ENCODE results near the gene TIE1. TPM values are rescaled to one million over a fixed set of nuclear protein-coding genes. Genes with fewer than 3 reads are reported as not detected.
A peak's percentile ranks its signal among the peaks of the same experiment; 100 is the strongest.

TIE1 gene
- 0.10 TPM for total RNA-seq (2013)
- polyA plus RNA-seq = under 1 TPM in 1 of 3 donors, not detected in 2; 0.16 TPM
- polyA minus RNA-seq = 0.24 and 0.28 TPM in 2 replicates
- 0 to 1.8 (median 0.20) reads per million in 11 experiments for total RNA-seq

- H3K27ac ChIP-seq (ENCODE audit: low read depth in 1 of 2, low read length in 2 of 2) = no peak within 1 kb of the TSS
- H3K4me3 ChIP-seq (replicated peaks in 1 of 3; ENCODE audit: low read depth in 2 of 3, low read length in 3 of 3) = no peak within 1 kb of the TSS
- no peaks in the 10 kb centered on the region for H3K9me3 ChIP-seq (replicated peaks in 1 of 2; ENCODE audit: control insufficient read depth in 1 of 2, insufficient read depth in 1 of 2, low read length in 2 of 2)
- peaks cover 0 to 5% of the 10 kb centered on the region in 2 donors for H3K4me1 ChIP-seq (ENCODE audit: control insufficient read depth in 1 of 2, insufficient read depth in 2 of 2, low read length in 2 of 2)
- peaks cover 8% of the 10 kb centered on the region for H3K4me1 Mint-ChIP-seq
- no peaks in the 10 kb centered on the region for H3K36me3 Mint-ChIP-seq
- no peak for DNase-seq
- no peak for TF ChIP-seq CTCF (IDR thresholded peaks at IDR 0.05)
- intact Hi-C loops (cut with micrococcal nuclease) = no loop called here
- H3K27ac Mint-ChIP-seq = no peak within 1 kb of the TSS
- no peak within 1 kb of the TSS for H3K4me3 Mint-ChIP-seq
- H3K4me2 ChIP-seq (replicated peaks; ENCODE audit: extremely low read depth, low read length, poor library complexity, severe bottlenecking) = no peak within 1 kb of the TSS
- H4K20me1 ChIP-seq (ENCODE audit: insufficient read depth, low read length) = no peaks in the 10 kb centered on the region
- H3K9ac ChIP-seq (ENCODE audit: insufficient read depth, low read length, poor library complexity, severe bottlenecking) = no peak within 1 kb of the TSS
- WGBS (ENCODE audit: insufficient coverage) = 31% methylated on average over 4 of the region's 10 CpGs
- H3K79me2 ChIP-seq (ENCODE audit: insufficient read depth, low read length) = no peaks in the 10 kb centered on the region
- no peaks in the 10 kb centered on the region for H3K9me3 Mint-ChIP-seq
- H2AFZ ChIP-seq (ENCODE audit: insufficient read depth, low read depth, low read length, poor library complexity, severe bottlenecking) = peak within 1 kb of the TSS; percentile 38
- H3K36me3 ChIP-seq (replicated peaks in 1 of 2; ENCODE audit: control insufficient read depth in 1 of 2, insufficient read depth in 2 of 2, low read length in 2 of 2) = no peaks in the 10 kb centered on the region
- H3K27me3 ChIP-seq (ENCODE audit: control insufficient read depth in 2 of 2, insufficient read depth in 2 of 2, low read length in 2 of 2) = no peaks in the 10 kb centered on the region
- H3K27me3 Mint-ChIP-seq (ENCODE audit: low read depth in 3 of 3) = peaks cover 2 to 4% (median 2%) of the 10 kb centered on the region in 3 donors
Observed at GRCh38 chr1:43300378-43301094, at the start of gene TIE1. TSS of gene TIE1 (plus strand) at chr1:43300982. CDS start at chr1:43301072, 90 bp downstream.

DNA sequence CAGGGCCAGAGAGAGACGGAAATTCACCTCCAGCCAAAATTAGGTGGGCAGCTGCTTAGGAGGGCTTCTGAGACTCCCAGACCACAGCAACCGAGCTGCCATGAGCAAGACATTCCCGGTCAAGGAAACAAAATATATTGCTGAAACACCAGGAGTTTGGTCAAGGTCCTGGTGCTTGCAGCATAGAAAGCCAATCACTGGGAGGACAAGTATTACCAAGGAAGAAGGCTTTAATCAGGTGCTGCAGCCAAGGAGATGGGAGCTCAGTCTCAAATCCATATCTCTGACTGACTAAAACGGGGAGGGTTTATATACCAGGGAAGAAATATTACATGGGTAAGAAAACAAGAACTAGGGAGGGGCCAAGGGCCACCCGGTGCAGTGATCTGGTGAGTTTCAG is 49.8 kb upstream of the TIE1 start:
- Histone ChIP-seq H3K9me3 (replicated peaks in 1 of 2; ENCODE audit: control insufficient read depth in 1 of 2, insufficient read depth in 1 of 2, low read length in 2 of 2) (peaks cover 0 to 11% of the 10 kb centered on the region in 2 donors), H4K20me1 (ENCODE audit: insufficient read depth, low read length) (no peaks in the 10 kb centered on the region), H3K27me3 (ENCODE audit: control insufficient read depth in 2 of 2, insufficient read depth in 2 of 2, low read length in 2 of 2) (no peaks in the 10 kb centered on the region), H3K9ac (ENCODE audit: insufficient read depth, low read length, poor library complexity, severe bottlenecking) (no peak overlapping the region), H3K79me2 (ENCODE audit: insufficient read depth, low read length) (no peaks in the 10 kb centered on the region), H3K4me3 (replicated peaks in 1 of 3; ENCODE audit: low read depth in 2 of 3, low read length in 3 of 3) (no peak overlapping the region), H3K27ac (ENCODE audit: low read depth in 1 of 2, low read length in 2 of 2) (no peak overlapping the region), H3K4me1 (ENCODE audit: control insufficient read depth in 1 of 2, insufficient read depth in 2 of 2, low read length in 2 of 2) (no peaks in the 10 kb centered on the region), H3K36me3 (replicated peaks in 1 of 2; ENCODE audit: control insufficient read depth in 1 of 2, insufficient read depth in 2 of 2, low read length in 2 of 2) (no peaks in the 10 kb centered on the region), H3K4me2 (replicated peaks; ENCODE audit: extremely low read depth, low read length, poor library complexity, severe bottlenecking) (no peak overlapping the region), H2AFZ (ENCODE audit: insufficient read depth, low read depth, low read length, poor library complexity, severe bottlenecking) (no peak overlapping the region)
- no peak for DNase-seq
- peaks cover 9 to 22% (median 14%) of the 10 kb centered on the region in 7 donors for H3K9me3 Mint-ChIP-seq
- H3K4me3 Mint-ChIP-seq = no peak overlapping the region
- H3K4me1 Mint-ChIP-seq = no peaks in the 10 kb centered on the region
- H3K27ac Mint-ChIP-seq = no peak overlapping the region
- TF ChIP-seq CTCF (IDR thresholded peaks at IDR 0.05) = no peak
- peaks cover 0 to 3% (median 2%) of the 10 kb centered on the region in 3 donors for H3K27me3 Mint-ChIP-seq (ENCODE audit: low read depth in 3 of 3)
- WGBS (ENCODE audit: insufficient coverage) = 100% methylated on average over 4 of the region's 5 CpGs
- H3K36me3 Mint-ChIP-seq = no peaks in the 10 kb centered on the region
- intact Hi-C loops (cut with micrococcal nuclease) = no loop called here

Data from CD14-positive monocyte (primary cell).